Stimulated activated CD8-positive, alpha-beta memory T cell treated with anti-CD3 and anti-CD28 coated beads, Interleukin-15, amount 100 ng/mL, for 48 hours (primary cell): Measurements from ENCODE around the gene SLC48A1.

Source experiments
- DNase-seq, 2 donors: peaks; one replicate each; pipeline ENCODE4 v3.0.0-alpha.2; 2020; ENCODE audit warnings: low read depth in 2 of 2

Gene SLC48A1

GRCh38 chr12:47777151-47777550 lies 4.1 kb downstream of the SLC48A1 start:
- DNase-seq: no peak

- no peak for DNase-seq
These were observed 4.9 kb downstream of the SLC48A1 start for GRCh38 chr12:47777741-47778558.

- no peak for DNase-seq
These were observed 5.8 kb downstream of the SLC48A1 start for GRCh38 chr12:47778881-47779280.

- DNase-seq: peak; percentile 80 to 81
These were observed 6.4 kb downstream of the SLC48A1 start for GRCh38 chr12:47779301-47779942.

- DNase-seq: no peak
These were observed 7.0 kb downstream of the SLC48A1 start for GRCh38 chr12:47779943-47780504.

DNA sequence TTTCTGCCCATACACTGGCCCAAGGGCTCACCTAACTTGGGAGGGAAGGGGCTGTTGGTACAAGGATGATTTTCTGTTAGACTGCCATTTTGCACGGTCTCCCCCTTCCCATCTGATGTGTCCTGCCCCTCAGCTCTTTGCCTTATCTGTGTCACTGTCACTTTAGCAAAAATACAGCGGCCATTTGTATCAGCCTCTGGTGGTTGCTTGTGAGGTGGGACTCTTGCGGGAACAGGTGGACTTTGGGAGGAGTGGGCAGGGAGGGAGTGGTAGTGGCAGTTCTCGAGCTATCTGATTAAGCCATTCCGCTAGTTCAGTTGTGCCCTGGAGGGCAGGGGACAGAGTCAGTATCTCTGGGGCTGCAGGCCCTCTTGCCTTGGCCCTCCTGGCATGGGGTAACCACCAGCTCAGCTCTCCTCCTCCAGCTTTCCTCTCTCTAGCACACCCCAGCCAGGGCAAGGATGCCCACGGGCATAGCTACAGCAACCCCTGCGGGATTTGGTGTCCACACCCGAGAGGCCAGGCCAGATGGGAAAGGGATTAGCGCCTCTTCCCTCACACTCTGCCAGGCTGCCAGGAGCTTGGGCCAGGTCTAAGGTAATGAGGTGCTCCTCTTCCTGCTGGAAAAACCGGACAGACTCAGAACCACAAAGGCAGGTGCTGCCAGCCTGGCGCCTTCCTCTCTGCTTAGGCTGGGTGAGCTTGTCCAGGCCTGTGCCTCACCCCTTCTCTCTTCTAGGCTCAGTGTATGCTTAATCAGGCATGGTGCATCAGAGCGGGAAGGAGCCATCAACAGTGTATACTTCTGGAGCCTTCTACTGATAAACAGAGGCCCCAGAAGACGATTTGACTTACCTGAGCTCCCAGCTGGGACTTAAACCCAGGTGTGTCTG lies 8.7 kb downstream of the SLC48A1 start:
- no peak for DNase-seq

GRCh38 chr12:47782372-47782770 lies 9.3 kb downstream of the SLC48A1 start:
- DNase-seq: no peak

GRCh38 chr12:47783024-47783755 lies 10.2 kb downstream of the SLC48A1 start:
- no peak for DNase-seq

DNA sequence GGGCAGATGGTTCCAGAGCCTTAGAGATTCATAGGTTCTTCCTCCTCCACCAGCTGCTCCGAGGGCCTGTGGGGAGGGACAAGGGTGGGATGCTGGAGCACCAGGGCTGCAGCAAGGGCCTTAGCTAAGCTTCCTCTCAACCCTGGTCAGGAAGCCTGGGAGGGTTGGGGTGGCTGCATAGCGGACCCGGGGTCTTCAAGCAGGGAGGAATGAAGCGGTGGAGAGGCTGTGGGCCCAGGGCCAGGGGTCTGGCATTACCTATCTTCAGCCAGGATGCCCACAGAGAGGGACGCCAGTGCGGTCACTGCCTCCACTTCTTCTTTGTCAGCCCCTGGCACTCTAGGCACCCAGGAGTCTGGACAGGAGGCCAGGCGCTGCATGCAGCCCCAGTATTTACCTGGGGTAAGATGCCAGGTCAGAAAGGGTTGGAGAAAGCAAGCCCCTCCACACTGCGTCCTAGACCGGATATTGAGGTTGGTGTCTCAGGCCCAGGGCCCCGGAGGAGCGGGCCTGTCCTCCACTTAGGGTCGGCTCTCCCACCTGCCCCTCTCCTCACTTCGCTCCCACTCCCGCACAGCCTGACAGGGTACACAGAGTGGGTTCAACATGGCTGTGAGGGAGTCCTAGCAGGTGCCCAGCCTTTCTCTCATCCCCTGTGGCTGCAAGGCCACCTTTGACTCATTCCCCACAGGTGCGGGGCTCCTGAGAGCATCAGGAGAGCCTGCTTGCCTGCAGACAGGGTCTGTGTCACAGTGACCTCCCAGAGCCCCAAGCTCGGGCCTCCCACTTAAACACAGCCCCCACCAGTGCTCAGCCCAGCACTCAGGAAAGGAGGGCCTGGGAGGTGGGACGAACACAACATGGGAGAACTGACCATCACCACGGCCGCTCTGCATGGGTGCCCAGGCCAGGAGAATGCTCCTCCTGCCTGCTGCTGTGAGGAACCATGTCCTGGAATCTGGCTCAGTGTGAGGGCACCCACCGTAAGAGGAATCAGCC lies 11.1 kb downstream of the SLC48A1 start:
- DNase-seq: no peak

DNA sequence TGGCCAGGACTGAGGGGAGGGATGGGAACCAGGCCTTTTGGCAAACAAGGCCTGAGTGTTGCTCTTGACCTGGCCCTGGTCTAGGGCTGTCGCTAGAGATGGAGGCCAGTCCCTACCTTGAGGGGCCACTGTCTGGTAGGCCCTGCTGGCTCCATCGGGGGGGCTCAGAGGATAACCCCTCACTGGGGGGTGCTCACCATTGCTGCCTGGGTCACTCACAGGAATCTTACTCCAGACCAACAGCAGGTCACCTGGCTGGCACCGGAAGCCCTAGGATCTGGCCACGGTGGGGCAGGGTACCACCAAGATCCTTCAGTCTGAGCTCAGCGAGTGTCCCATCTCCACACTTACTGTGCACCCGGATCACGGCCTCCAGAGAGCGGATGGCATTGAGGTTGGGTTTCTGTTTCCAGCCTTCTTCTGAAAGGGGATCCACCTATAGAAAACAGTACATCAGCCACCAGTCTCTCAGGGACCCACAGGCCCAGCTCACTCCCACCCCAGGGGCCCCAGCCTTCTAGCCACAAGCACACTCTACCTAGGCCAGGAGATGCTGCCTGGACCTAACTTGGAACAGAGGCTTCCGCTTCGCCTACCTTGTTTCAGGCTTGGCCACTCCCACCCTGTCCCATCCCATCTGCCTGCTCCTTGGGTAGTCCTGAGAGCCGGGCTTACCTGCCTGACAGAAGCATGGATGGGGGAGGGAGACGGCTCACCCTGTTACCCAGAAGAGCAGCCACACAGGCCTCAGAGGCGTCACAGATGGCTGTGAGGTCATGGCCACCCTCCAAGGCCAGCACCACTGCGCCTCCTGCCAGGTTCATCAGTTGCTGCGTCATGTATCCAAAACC lies 12.2 kb downstream of the SLC48A1 start:
- DNase-seq: no peak

GRCh38 chr12:47785887-47786661 lies 13.0 kb downstream of the SLC48A1 start:
- DNase-seq: no peak

GRCh38 chr12:47786662-47787280 lies 13.7 kb downstream of the SLC48A1 start:
- no peak for DNase-seq

- DNase-seq: no peak
These were observed 14.7 kb downstream of the SLC48A1 start for GRCh38 chr12:47787596-47788319.

DNA sequence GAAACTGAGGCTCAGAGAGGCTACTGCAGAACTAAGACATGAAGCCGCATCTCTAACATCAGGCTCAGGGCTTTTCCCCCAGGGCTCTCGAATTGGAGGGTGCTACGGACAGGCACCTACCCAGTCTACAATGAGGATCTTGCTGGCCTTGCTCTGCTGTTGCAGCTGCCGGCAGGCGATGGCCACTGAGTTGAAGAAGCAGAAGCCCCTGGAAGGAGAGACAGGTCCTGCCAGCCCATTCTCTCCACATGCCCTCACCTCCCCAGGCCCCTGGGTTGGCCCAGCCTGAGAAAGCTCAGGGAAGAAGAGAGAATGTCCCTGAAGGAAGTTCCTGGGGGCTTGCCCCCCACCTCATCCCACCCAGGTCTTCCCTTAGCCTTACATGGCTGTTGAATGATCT lies 16.1 kb downstream of the SLC48A1 start:
- no peak for DNase-seq

GRCh38 chr12:47789712-47790489 lies 16.9 kb downstream of the SLC48A1 start:
- DNase-seq: no peak

DNA sequence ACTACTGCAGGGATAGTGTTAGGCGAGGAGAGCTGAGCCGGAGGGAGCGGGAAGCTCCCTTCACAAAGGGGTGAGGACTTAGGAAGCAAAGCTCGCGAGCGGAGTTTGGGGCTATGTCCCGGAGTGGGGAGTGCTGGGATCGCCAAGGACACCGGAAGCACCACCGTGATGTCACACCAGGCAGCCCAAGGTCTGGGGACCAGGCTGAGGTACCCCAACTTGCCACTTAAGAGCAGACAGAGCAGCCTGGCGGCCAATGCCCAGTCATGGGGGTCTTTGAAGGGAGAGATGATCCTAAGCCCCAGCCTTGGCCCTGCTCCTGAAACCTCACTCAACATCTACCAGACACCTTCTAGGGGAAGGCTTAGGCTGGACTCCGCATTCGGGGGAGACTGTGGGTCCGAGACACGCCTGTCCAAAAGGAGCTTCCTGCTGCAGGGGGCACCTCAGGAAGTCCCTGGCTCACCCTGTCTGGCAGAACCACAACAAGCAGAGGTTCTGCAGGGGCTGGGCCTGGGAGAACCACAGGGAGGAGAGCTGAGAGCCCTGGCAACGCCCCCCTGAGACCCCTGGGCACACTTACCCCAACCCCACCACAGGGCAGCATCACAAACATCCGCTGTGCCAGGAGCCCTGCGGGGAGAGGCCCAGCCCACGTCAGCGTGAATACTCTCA lies 17.8 kb downstream of the SLC48A1 start:
- no peak for DNase-seq
